ENCODE results near the gene PSTPIP1. TPM values are rescaled to one million over a fixed set of nuclear protein-coding genes. Genes with fewer than 3 reads are reported as not detected.
A peak's percentile ranks its signal among the peaks of the same experiment; 100 is the strongest.

The PSTPIP1 gene
- polyA plus RNA-seq, 1 donor from 2014 or later: not detected

DNA sequence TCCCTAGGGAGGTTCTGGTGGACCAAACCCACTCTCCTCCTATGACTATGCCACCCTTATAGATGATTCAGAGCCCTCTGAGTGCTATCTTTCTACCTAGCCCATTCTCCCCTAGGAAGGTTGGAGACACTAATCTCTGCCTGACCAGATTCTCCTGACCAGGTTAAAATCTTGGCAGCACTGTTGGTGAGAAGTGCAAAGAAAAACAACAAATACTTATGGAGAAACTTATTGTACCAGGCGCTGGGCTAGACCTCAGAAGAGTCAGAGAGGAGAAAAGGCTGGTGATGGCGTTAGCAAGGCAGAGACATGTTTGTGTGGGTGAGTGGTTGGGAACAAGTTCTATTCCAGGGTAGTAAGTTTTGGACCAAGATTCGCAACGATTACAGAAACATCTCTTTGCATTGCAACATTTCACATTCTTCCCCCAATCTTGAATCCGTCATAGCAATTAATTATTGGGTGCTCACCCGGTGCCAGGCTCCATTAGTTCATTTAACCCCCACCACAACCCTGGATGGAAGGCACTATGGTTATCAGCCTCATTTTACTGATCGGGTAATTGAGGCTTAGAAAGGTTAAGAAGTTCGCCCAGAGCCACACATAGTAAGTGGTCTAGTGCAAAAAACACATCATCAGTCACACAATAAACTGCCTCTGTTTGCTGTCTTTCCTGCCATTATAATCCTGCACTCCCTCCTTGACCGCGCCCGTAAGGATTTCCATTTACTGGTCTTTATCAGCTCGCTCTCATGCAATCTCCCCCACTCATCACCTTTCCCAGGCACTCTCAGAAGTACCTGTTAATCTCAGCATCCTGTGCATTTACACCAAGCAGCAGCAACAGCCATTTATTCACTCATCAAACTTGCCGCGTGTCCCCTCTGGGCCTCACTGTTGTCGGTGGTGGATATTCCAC is 76.6 kb downstream of the PSTPIP1 start:
- H3K36me3 ChIP-seq (ENCODE audit: insufficient read depth, low read length): no peaks in the 10 kb centered on the region
- no peaks in the 10 kb centered on the region for H4K20me1 ChIP-seq (ENCODE audit: insufficient read depth)
- peak overlapping the region; percentile 60 for H3K27ac ChIP-seq (ENCODE audit: low read length)
- peaks cover 38% of the 10 kb centered on the region for H3K79me2 ChIP-seq (replicated peaks; ENCODE audit: insufficient read depth, low read length)
- H3K4me2 ChIP-seq (ENCODE audit: low read length): peak overlapping the region; percentile 9
- peak overlapping the region; percentile 61 for H2AFZ ChIP-seq (ENCODE audit: low read depth, low read length)
- no peaks in the 10 kb centered on the region for H3K27me3 ChIP-seq (ENCODE audit: insufficient read depth, low read depth, low read length)
- no peaks in the 10 kb centered on the region for H3K9me2 ChIP-seq (ENCODE audit: insufficient read depth, low read length)
- peak overlapping the region; percentile 32 for H3K4me3 ChIP-seq (ENCODE audit: low read length)
- TF ChIP-seq, protein P1, sequence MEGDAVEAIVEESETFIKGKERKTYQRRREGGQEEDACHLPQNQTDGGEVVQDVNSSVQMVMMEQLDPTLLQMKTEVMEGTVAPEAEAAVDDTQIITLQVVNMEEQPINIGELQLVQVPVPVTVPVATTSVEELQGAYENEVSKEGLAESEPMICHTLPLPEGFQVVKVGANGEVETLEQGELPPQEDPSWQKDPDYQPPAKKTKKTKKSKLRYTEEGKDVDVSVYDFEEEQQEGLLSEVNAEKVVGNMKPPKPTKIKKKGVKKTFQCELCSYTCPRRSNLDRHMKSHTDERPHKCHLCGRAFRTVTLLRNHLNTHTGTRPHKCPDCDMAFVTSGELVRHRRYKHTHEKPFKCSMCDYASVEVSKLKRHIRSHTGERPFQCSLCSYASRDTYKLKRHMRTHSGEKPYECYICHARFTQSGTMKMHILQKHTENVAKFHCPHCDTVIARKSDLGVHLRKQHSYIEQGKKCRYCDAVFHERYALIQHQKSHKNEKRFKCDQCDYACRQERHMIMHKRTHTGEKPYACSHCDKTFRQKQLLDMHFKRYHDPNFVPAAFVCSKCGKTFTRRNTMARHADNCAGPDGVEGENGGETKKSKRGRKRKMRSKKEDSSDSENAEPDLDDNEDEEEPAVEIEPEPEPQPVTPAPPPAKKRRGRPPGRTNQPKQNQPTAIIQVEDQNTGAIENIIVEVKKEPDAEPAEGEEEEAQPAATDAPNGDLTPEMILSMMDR (IDR thresholded peaks at IDR 0.05; ENCODE audit: poor library complexity, severe bottlenecking): no peak
- TF ChIP-seq POLR2AphosphoS5 (IDR thresholded peaks at IDR 0.05): no peak
- no peaks in the 10 kb centered on the region for H3K9me3 ChIP-seq (ENCODE audit: low read length)
- H3K9ac ChIP-seq (ENCODE audit: low read length): peak overlapping the region; percentile 35
- no peaks in the 10 kb centered on the region for H3F3A ChIP-seq (ENCODE audit: insufficient read depth, low read length, poor library complexity, severe bottlenecking)

DNA sequence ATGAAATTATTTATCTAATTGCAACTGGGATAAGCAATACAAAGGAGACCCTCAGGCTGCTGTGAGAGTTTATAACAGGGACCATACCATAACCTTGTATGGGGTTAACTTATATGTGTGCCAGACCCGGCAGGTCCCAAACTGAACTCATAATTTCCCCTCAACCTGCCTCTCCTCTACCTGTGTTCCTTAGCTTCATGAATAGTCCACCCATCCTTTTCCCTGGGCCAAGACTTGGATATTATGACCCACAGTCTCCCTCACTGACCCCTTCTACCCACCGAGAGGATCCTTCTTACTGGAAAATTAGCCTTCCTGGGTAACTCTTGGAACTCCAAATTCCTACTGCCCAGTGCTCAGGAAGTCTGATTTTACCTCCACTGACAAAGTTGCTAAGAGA is 79.4 kb downstream of the PSTPIP1 start:
- H3F3A ChIP-seq (ENCODE audit: insufficient read depth, low read length, poor library complexity, severe bottlenecking): no peaks in the 10 kb centered on the region
- H2AFZ ChIP-seq (ENCODE audit: low read depth, low read length): no peak overlapping the region
- no peak overlapping the region for H3K9ac ChIP-seq (ENCODE audit: low read length)
- H4K20me1 ChIP-seq (ENCODE audit: insufficient read depth): no peaks in the 10 kb centered on the region
- H3K27me3 ChIP-seq (ENCODE audit: insufficient read depth, low read depth, low read length): no peaks in the 10 kb centered on the region
- no peak overlapping the region for H3K4me2 ChIP-seq (ENCODE audit: low read length)
- no peak overlapping the region for H3K27ac ChIP-seq (ENCODE audit: low read length)
- H3K79me2 ChIP-seq (replicated peaks; ENCODE audit: insufficient read depth, low read length): peaks cover 10% of the 10 kb centered on the region
- no peaks in the 10 kb centered on the region for H3K9me2 ChIP-seq (ENCODE audit: insufficient read depth, low read length)
- H3K36me3 ChIP-seq (ENCODE audit: insufficient read depth, low read length): no peaks in the 10 kb centered on the region
- no peak overlapping the region for H3K4me3 ChIP-seq (ENCODE audit: low read length)
- H3K9me3 ChIP-seq (ENCODE audit: low read length): no peaks in the 10 kb centered on the region
- no peak for TF ChIP-seq TAF1 (IDR thresholded peaks at IDR 0.05; ENCODE audit: low read depth)
- TF ChIP-seq SMC3 (conservative IDR thresholded peaks at IDR 0.05; ENCODE audit: poor library complexity): no peak
- TF ChIP-seq, protein P2, sequence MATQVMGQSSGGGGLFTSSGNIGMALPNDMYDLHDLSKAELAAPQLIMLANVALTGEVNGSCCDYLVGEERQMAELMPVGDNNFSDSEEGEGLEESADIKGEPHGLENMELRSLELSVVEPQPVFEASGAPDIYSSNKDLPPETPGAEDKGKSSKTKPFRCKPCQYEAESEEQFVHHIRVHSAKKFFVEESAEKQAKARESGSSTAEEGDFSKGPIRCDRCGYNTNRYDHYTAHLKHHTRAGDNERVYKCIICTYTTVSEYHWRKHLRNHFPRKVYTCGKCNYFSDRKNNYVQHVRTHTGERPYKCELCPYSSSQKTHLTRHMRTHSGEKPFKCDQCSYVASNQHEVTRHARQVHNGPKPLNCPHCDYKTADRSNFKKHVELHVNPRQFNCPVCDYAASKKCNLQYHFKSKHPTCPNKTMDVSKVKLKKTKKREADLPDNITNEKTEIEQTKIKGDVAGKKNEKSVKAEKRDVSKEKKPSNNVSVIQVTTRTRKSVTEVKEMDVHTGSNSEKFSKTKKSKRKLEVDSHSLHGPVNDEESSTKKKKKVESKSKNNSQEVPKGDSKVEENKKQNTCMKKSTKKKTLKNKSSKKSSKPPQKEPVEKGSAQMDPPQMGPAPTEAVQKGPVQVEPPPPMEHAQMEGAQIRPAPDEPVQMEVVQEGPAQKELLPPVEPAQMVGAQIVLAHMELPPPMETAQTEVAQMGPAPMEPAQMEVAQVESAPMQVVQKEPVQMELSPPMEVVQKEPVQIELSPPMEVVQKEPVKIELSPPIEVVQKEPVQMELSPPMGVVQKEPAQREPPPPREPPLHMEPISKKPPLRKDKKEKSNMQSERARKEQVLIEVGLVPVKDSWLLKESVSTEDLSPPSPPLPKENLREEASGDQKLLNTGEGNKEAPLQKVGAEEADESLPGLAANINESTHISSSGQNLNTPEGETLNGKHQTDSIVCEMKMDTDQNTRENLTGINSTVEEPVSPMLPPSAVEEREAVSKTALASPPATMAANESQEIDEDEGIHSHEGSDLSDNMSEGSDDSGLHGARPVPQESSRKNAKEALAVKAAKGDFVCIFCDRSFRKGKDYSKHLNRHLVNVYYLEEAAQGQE (IDR thresholded peaks at IDR 0.05; ENCODE audit: borderline replicate concordance): no peak
- TF ChIP-seq, protein P1 (IDR thresholded peaks at IDR 0.05; ENCODE audit: poor library complexity, severe bottlenecking): no peak
- TF ChIP-seq POLR2AphosphoS5 (IDR thresholded peaks at IDR 0.05): no peak
- TF ChIP-seq EP300 (conservative IDR thresholded peaks at IDR 0.05; ENCODE audit: poor library complexity, severe bottlenecking): no peak
- TF ChIP-seq RAD21 (conservative IDR thresholded peaks at IDR 0.05): no peak
- no peak for TF ChIP-seq MXI1 (conservative IDR thresholded peaks at IDR 0.05; ENCODE audit: poor library complexity, severe bottlenecking)
- no peak for TF ChIP-seq EZH2 (IDR thresholded peaks at IDR 0.05; ENCODE audit: borderline replicate concordance, insufficient read depth, low read length, poor library complexity, severe bottlenecking)

Measured in neural cell (in vitro differentiated cells).